BLaER1 (cell line): Measurements from ENCODE around the gene ZBTB24.
A peak's percentile ranks its signal among the peaks of the same experiment; 100 is the strongest.

Experiments used
- H3K27ac ChIP-seq: shearing (Covaris generic); formaldehyde crosslinking; 2 replicates; pipeline ENCODE4 v1.8.1; 2022
- H3K27me3 ChIP-seq: shearing (Covaris generic); formaldehyde crosslinking; 2 replicates; pipeline ENCODE4 v1.8.1; 2022
- H3K36me3 ChIP-seq: shearing (Covaris generic); formaldehyde crosslinking; 2 replicates; pipeline ENCODE4 v1.8.1; 2022
- H3K4me1 ChIP-seq: shearing (Covaris generic); formaldehyde crosslinking; 2 replicates; pipeline ENCODE4 v1.8.1; 2022
- H3K4me2 ChIP-seq: shearing (Covaris generic); formaldehyde crosslinking; 2 replicates; pipeline ENCODE4 v1.8.1; 2022
- H3K4me3 ChIP-seq: shearing (Covaris generic); formaldehyde crosslinking; 2 replicates; pipeline ENCODE4 v1.8.1; 2022
- H3K9ac ChIP-seq: shearing (Covaris generic); formaldehyde crosslinking; 2 replicates; pipeline ENCODE4 v1.8.1; 2022
- H3K9me3 ChIP-seq: shearing (Covaris generic); formaldehyde crosslinking; 2 replicates; pipeline ENCODE4 v1.8.1; 2022
- H4K20me1 ChIP-seq: shearing (Covaris generic); formaldehyde crosslinking; 2 replicates; pipeline ENCODE4 v1.8.1; 2022
- Cebpa-rat ChIP-seq: shearing (Covaris generic); IDR thresholded peaks from 2 replicates; pipeline ENCODE4 v1.8.1; 2022

The ZBTB24 gene

DNA sequence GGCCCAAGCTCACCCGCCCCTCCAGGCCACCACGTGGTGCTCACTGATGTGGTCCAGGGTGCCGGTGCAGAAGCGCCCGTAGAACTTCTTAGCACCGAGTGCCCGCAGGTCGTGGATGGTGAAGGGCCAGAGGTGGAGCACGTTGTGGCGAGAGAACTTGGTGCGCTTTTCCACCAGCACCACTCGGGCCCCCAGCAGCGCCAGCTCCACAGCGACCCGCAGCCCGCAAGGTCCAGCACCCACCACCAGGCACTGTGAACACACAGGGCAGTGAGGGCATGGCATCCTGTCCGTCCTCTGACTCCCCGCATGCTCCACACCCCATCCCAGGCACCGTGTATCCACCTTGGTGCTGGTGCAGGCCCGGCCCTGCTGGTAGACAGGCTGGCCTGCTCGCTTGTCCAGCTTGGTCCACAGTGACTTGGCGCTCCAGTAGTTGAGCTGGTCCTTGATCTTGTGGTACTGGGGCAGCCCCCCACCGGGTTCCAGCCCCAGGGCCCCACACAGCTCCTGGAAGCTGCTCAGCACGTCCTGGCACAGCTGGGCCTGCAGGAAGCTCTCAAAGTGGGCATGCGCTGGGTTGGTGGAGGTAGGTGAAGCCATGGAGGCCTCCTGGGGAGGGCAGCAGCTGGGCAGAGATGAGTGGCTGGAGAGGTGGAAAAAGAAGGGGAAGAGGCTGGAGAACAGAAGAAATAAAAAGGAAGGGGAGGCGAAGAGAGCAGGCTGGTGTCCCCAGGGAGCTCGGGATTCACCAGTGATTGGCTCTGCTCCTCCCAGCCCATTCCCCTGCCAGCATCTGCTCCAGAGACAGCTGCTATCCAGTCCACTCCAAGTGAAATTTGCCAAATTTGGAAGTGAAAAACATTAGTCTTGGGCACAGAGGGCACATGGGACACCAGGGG, 29.2 kb downstream of the ZBTB24 start:
- no peak for TF ChIP-seq Cebpa-rat
- peaks cover 85% of the 10 kb centered on the region for H3K4me1 ChIP-seq
- H3K27ac ChIP-seq = peak overlapping the region; percentile 100
- peak overlapping the region; percentile 96 for H3K4me2 ChIP-seq
- peaks cover 34% of the 10 kb centered on the region for H4K20me1 ChIP-seq
- no peaks in the 10 kb centered on the region for H3K9me3 ChIP-seq
- peaks cover 36% of the 10 kb centered on the region for H3K36me3 ChIP-seq
- H3K9ac ChIP-seq = peak overlapping the region; percentile 90
- peak overlapping the region; percentile 85 for H3K4me3 ChIP-seq
- H3K27me3 ChIP-seq = no peaks in the 10 kb centered on the region

GRCh38 chr6:109453156-109453555, 29.9 kb downstream of the ZBTB24 start:
- Histone ChIP-seq H3K4me3 (peak overlapping the region; percentile 85), H3K27ac (peak overlapping the region; percentile 100), H3K9me3 (no peaks in the 10 kb centered on the region), H3K36me3 (peaks cover 43% of the 10 kb centered on the region), H3K9ac (peak overlapping the region; percentile 90), H3K27me3 (no peaks in the 10 kb centered on the region), H3K4me1 (peaks cover 85% of the 10 kb centered on the region), H4K20me1 (peaks cover 35% of the 10 kb centered on the region), H3K4me2 (peak overlapping the region; percentile 96)
- no peak for TF ChIP-seq Cebpa-rat

DNA sequence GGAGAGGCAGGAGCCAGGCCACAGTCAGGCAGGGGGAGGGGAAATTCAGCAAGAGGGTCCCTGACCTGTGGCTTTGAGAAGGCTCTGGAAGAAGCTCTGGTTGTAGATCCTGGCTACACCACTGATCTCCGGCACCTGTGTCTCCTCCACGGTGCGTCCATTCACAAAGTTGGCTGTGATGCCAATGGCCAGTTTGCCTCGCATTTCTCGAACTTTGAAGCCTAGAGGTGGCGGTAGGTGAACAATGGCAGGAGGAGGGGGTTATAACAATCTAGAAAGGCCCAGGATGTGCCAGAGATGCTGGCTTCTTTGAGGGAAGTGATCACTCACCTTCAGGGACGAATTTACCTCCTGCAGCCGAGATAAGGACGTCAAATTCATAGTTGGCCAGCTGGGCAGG, 30.8 kb downstream of the ZBTB24 start:
- no peaks in the 10 kb centered on the region for H3K9me3 ChIP-seq
- peaks cover 51% of the 10 kb centered on the region for H3K36me3 ChIP-seq
- H3K4me2 ChIP-seq = peak overlapping the region; percentile 96
- peaks cover 44% of the 10 kb centered on the region for H4K20me1 ChIP-seq
- peak overlapping the region; percentile 85 for H3K4me3 ChIP-seq
- H3K4me1 ChIP-seq = peaks cover 85% of the 10 kb centered on the region
- no peaks in the 10 kb centered on the region for H3K27me3 ChIP-seq
- H3K27ac ChIP-seq = peak overlapping the region; percentile 100
- TF ChIP-seq Cebpa-rat = no peak
- peak overlapping the region; percentile 90 for H3K9ac ChIP-seq

GRCh38 chr6:109451376-109451775, 31.6 kb downstream of the ZBTB24 start:
- H3K9me3 ChIP-seq = no peaks in the 10 kb centered on the region
- H3K27ac ChIP-seq = peak overlapping the region; percentile 100
- no peaks in the 10 kb centered on the region for H3K27me3 ChIP-seq
- peaks cover 44% of the 10 kb centered on the region for H4K20me1 ChIP-seq
- peak overlapping the region; percentile 90 for H3K9ac ChIP-seq
- no peak for TF ChIP-seq Cebpa-rat
- peaks cover 85% of the 10 kb centered on the region for H3K4me1 ChIP-seq
- peak overlapping the region; percentile 85; the same call in 1 of the 2 replicates for H3K4me3 ChIP-seq
- peaks cover 60% of the 10 kb centered on the region for H3K36me3 ChIP-seq
- H3K4me2 ChIP-seq = peak overlapping the region; percentile 96

DNA sequence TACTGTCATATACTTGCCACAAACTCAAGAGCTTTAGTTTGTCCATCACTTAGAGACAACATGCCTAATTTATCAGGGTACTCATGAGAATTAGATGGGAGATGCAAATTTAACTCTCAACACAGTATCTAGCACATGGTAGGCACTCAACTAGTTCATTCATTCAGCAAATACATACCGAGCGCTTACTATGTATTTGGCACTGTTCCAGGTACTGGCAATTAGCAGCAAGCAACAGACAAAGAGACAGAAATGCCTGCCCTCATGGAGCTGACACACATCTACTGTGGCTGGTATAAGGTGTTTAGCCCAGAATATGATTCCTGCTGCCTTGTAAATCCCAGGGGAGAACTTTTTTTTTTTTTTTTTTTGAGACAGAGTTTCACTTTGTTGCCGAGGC, 32.2 kb downstream of the ZBTB24 start:
- H3K4me3 ChIP-seq = peak overlapping the region; percentile 41; the same call in 1 of the 2 replicates
- H3K27me3 ChIP-seq = no peaks in the 10 kb centered on the region
- peak overlapping the region; percentile 96 for H3K4me2 ChIP-seq
- H3K27ac ChIP-seq = peak overlapping the region; percentile 100
- H4K20me1 ChIP-seq = peaks cover 48% of the 10 kb centered on the region
- H3K9me3 ChIP-seq = no peaks in the 10 kb centered on the region
- H3K9ac ChIP-seq = peak overlapping the region; percentile 75; the same call in 1 of the 2 replicates
- H3K36me3 ChIP-seq = peaks cover 65% of the 10 kb centered on the region
- peaks cover 82% of the 10 kb centered on the region for H3K4me1 ChIP-seq
- TF ChIP-seq Cebpa-rat = no peak

DNA sequence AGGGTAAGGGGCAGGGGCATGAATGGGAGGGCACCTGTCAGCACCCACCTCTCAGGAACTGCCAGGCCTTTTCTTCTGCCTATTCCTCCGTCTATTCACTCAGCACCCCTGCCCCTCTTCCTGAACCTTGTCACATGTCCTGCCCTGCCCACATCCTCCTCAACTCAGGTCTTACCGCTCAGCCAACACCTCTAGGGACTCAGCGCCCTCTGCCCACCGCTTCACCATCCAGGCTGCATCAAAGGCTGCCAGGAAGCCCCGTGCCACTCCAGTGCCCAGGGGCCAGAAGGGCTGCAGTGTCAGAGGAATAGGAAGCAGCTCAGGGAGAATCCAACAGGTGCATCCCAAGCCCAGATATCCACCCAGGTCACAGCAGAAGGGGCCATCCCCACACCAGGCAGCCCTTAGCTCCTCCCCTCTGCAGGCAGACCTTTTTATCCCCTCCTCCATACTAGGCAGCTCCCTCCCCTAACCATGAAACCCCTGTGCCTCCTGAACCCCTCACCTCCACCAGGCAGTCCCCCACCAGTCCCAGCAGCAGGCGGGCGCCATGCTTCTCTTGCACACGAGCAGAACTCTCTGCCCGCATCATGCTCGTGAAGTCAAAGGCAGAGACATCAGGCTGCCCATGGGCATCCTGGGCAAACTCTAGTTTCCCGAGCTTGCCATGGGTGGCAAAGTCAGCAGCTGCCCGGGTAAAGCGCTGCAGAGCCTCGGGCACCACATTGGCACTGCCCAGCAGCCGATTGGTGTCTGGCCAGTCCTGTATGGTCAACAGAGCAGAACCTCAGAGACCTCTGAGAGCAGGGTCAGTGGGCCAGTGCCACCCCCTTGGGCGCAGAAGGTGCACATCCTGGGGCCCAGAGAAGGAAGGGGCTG, 33.0 kb downstream of the ZBTB24 start:
- Histone ChIP-seq H3K27ac (peak overlapping the region; percentile 100), H3K4me2 (peak overlapping the region; percentile 96), H3K9ac (peak overlapping the region; percentile 75), H3K4me3 (peak overlapping the region; percentile 41; the same call in 1 of the 2 replicates), H4K20me1 (peaks cover 52% of the 10 kb centered on the region), H3K9me3 (no peaks in the 10 kb centered on the region), H3K27me3 (no peaks in the 10 kb centered on the region), H3K36me3 (peaks cover 73% of the 10 kb centered on the region), H3K4me1 (peaks cover 82% of the 10 kb centered on the region)
- TF ChIP-seq Cebpa-rat = no peak

DNA sequence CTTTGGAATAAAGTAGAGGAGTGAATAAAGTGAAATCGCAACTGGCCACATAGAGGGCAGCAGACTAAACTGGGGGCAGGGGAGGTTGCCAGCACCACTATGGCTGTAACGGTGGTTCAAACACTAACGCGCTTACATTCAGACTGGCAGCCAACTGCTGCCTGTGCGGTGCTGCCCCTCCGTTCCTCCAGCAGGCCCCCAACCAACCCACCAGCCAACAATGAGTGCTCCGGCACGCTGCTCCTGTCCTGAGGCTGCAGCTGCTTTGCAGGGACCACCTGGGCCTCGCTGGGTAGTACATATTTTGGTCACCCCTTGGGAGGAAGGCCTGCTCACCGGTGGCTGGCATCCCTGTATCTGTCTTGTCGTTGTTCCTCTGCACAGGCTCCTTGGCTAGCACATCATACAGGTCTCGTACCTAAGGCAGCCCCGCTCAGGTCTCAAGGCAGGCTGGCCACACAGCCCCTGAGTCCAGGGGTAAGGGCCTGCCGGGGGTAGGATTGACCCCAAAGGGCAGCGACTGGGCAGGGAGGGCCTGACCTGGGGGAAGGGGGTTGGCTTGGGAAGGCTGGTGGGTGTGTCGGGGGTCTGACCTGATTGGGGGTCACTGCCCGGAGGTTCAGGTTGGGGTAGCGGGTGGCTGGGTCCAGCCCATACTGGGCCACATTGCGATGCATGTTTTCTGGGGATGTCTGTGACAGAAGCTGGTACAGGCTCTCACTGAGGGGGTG, 33.8 kb downstream of the ZBTB24 start:
- Histone ChIP-seq H3K27ac (peak overlapping the region; percentile 100), H3K4me2 (peak overlapping the region; percentile 96), H3K9me3 (no peaks in the 10 kb centered on the region), H3K9ac (peak overlapping the region; percentile 75), H4K20me1 (peaks cover 60% of the 10 kb centered on the region), H3K27me3 (no peaks in the 10 kb centered on the region), H3K4me1 (peaks cover 85% of the 10 kb centered on the region), H3K4me3 (peak overlapping the region; percentile 41; the same call in 1 of the 2 replicates), H3K36me3 (peaks cover 81% of the 10 kb centered on the region)
- no peak for TF ChIP-seq Cebpa-rat

DNA sequence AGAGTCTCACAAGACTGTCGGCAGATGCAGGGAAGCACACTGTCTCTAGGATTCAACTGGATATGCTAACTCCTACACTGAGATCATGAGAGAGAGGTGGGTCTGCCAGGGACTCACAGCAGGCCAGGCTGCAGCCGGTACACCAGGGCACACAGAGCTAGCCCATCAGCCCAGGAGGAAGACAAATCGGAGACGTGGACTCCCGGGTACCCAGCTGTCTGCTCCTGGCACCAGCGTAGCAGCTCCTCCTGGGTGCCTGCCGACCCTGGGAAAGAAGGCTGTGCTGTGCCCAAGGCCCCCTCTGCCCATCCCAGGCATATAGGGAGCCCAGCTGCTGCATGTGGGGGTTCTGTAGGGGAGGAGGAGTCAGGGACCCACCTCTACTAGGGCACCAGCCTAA, 34.4 kb downstream of the ZBTB24 start:
- no peak for TF ChIP-seq Cebpa-rat
- H4K20me1 ChIP-seq = peaks cover 66% of the 10 kb centered on the region
- peaks cover 85% of the 10 kb centered on the region for H3K4me1 ChIP-seq
- no peak overlapping the region for H3K4me3 ChIP-seq
- H3K27me3 ChIP-seq = no peaks in the 10 kb centered on the region
- peak overlapping the region; percentile 96 for H3K4me2 ChIP-seq
- peaks cover 87% of the 10 kb centered on the region for H3K36me3 ChIP-seq
- H3K9me3 ChIP-seq = no peaks in the 10 kb centered on the region
- peak overlapping the region; percentile 100 for H3K27ac ChIP-seq
- peak overlapping the region; percentile 75 for H3K9ac ChIP-seq

- no peak overlapping the region for H3K4me3 ChIP-seq
- H3K4me1 ChIP-seq = peaks cover 85% of the 10 kb centered on the region
- peak overlapping the region; percentile 96 for H3K4me2 ChIP-seq
- no peaks in the 10 kb centered on the region for H3K27me3 ChIP-seq
- H3K9ac ChIP-seq = peak overlapping the region; percentile 75
- peaks cover 88% of the 10 kb centered on the region for H3K36me3 ChIP-seq
- no peak for TF ChIP-seq Cebpa-rat
- no peaks in the 10 kb centered on the region for H3K9me3 ChIP-seq
- peak overlapping the region; percentile 100 for H3K27ac ChIP-seq
- peaks cover 72% of the 10 kb centered on the region for H4K20me1 ChIP-seq
Observed at GRCh38 chr6:109447878-109448555, 35.0 kb downstream of the ZBTB24 start.
